ENCODE measurements around the gene S100P. TPM values are rescaled to one million over a fixed set of nuclear protein-coding genes. Genes with fewer than 3 reads are reported as not detected.
"Not testable (repeated sequence)": the region's sequence is repeated elsewhere in the genome, so short reads cannot be mapped to it uniquely, and the experiment has no call there.

The S100P gene
- total RNA-seq, 2 donors from 2014 or later: 137 to 547 TPM

DNA sequence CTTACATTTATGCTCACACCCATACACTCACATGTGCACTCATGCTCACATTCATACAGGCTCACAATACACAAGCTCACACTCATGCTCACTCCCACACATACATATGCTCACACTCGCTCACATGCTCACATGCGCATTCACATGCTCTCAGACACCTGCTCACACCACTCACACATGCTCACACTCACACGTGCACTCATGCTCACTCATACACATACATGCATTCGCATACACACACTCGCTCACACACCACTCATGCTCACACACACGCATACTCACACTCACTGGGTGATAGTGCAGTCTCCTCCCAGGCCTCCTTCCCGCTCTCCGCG, 28.4 kb upstream of the S100P start:
- TF ChIP-seq, protein P1, sequence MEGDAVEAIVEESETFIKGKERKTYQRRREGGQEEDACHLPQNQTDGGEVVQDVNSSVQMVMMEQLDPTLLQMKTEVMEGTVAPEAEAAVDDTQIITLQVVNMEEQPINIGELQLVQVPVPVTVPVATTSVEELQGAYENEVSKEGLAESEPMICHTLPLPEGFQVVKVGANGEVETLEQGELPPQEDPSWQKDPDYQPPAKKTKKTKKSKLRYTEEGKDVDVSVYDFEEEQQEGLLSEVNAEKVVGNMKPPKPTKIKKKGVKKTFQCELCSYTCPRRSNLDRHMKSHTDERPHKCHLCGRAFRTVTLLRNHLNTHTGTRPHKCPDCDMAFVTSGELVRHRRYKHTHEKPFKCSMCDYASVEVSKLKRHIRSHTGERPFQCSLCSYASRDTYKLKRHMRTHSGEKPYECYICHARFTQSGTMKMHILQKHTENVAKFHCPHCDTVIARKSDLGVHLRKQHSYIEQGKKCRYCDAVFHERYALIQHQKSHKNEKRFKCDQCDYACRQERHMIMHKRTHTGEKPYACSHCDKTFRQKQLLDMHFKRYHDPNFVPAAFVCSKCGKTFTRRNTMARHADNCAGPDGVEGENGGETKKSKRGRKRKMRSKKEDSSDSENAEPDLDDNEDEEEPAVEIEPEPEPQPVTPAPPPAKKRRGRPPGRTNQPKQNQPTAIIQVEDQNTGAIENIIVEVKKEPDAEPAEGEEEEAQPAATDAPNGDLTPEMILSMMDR (IDR thresholded peaks at IDR 0.05): no peak
- H3K4me3 ChIP-seq: no peak overlapping the region
- H3K27me3 ChIP-seq: peaks cover 14% of the 10 kb centered on the region
- no peaks in the 10 kb centered on the region for H3K36me3 ChIP-seq
- no peak overlapping the region for H3K27ac ChIP-seq
- no peaks in the 10 kb centered on the region for H3K4me1 ChIP-seq
- intact Hi-C loops (cut with DNase I): no loop called here
- no peak overlapping the region for H3K9ac ChIP-seq (ENCODE audit: low read depth in 2 of 2, low read length in 2 of 2)
- no peaks in the 10 kb centered on the region for H3K9me3 ChIP-seq
- DNase-seq: no peak

DNA sequence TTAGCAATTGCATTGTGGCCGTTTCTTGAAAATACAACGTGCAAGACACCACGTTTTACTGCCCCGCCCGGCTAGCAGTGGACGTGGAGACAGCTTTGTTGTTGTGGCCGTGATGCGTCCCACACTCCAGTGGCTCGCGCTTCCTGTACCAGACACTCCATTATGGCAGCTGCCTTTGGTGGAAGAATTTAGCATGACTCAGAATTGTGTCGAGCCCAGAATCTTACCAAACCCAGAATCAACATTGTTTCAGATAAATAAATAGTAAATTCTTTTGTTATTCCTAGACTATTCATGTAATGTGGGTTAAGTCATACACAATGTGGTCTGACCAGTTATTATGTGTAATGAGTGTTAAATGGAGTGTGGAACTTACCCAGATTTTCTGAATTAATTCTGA, 25.3 kb upstream of the S100P start:
- Histone ChIP-seq H3K36me3 (no peaks in the 10 kb centered on the region), H3K9ac (ENCODE audit: low read depth in 2 of 2, low read length in 2 of 2) (no peak overlapping the region), H3K27ac (no peak overlapping the region), H3K4me3 (no peak overlapping the region), H3K27me3 (peaks cover 12% of the 10 kb centered on the region), H3K9me3 (no peaks in the 10 kb centered on the region), H3K4me1 (no peaks in the 10 kb centered on the region)
- DNase-seq: no peak
- TF ChIP-seq, protein P1 (IDR thresholded peaks at IDR 0.05): no peak
- intact Hi-C loops (cut with DNase I): no loop called here

DNA sequence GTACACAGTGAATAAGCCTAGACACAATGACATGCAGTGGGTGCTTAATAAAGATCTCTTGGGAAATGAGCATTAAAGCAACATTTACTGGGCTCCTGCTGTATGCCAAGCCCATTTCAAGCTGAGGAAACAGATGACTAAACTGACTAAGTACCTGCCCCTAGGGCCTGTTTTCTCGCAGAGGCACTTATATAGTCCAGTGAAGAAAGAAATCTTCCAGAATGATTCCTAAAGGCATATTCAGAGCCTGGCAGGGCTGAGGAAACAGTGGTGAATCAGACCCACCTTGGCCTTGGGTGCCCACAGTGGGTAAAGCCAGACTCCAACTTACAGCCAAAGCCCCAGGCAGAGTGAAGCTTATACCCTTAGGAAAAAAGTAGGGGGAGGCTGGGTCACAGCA, 22.0 kb upstream of the S100P start:
- no peaks in the 10 kb centered on the region for H3K27me3 ChIP-seq
- no peak for DNase-seq
- peaks cover 8% of the 10 kb centered on the region for H3K4me1 ChIP-seq
- H3K9ac ChIP-seq (ENCODE audit: low read depth in 2 of 2, low read length in 2 of 2): no peak overlapping the region
- H3K4me3 ChIP-seq: no peak overlapping the region
- H3K27ac ChIP-seq: no peak overlapping the region
- intact Hi-C loops (cut with DNase I): no loop called here
- H3K36me3 ChIP-seq: no peaks in the 10 kb centered on the region
- TF ChIP-seq, protein P1 (IDR thresholded peaks at IDR 0.05): no peak
- H3K9me3 ChIP-seq: no peaks in the 10 kb centered on the region

DNA sequence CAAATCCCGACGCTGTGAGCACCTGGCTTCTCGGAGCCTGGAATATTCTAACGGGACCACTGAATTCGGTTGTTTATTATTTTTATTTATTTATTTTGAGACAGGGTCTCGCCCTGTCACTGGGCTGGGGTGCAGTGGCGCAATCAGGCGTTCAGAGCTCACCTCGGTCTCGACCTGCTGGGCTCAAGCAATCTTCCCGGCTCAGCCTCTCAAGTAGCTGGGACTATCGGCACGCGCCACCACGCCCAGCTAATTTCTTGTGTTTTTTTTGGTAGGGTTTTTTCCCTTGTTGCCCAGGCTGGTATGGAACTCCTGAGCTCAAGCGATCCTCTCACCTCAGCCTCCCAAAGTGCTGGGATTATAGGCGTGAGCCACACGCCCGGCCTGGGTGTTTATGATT, 21.5 kb upstream of the S100P start:
- peaks cover 8% of the 10 kb centered on the region for H3K4me1 ChIP-seq
- H3K27me3 ChIP-seq: no peaks in the 10 kb centered on the region
- H3K36me3 ChIP-seq: no peaks in the 10 kb centered on the region
- H3K9ac ChIP-seq (ENCODE audit: low read depth in 2 of 2, low read length in 2 of 2): no peak overlapping the region
- H3K4me3 ChIP-seq: no peak overlapping the region
- H3K9me3 ChIP-seq: no peaks in the 10 kb centered on the region
- no peak for DNase-seq
- TF ChIP-seq, protein P1 (IDR thresholded peaks at IDR 0.05): no peak
- H3K27ac ChIP-seq: no peak overlapping the region
- intact Hi-C loops (cut with DNase I): no loop called here

DNA sequence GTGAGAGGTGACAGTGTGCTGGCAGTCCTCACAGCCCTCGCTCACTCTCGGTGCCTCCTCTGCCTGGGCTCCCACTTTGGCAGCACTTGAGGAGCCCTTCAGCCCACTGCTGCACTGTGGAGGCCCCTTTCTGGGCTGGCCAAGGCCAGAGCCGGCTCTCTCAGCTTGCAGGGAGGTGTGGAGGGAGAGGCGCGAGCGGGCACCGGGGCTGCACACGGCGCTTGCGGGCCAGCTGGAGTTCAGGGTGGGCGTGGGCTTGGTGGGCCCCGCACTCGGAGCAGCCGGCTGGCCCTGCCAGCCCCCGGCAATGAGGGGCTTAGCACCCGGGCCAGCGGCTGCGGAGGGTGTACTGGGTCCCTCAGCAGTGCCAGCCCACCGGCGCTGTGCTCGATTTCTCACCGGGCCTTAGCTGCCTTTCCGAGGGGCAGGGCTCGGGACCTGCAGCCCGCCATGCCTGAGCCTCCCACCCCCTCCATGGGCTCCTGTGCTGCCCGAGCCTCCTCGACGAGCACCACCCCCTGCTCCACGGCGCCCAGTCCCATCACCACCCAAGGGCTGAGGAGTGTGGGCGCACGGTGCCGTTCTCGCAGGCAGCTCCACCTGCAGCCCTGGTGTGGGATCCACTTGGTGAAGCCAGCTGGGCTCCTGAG, 21.0 kb upstream of the S100P start:
- H3K9ac ChIP-seq (ENCODE audit: low read depth in 2 of 2, low read length in 2 of 2); H3K9me3 ChIP-seq; H3K27me3 ChIP-seq; H3K4me1 ChIP-seq; H3K27ac ChIP-seq; H3K4me3 ChIP-seq; H3K36me3 ChIP-seq; intact Hi-C loops (cut with DNase I); DNase-seq: not testable (repeated sequence)

DNA sequence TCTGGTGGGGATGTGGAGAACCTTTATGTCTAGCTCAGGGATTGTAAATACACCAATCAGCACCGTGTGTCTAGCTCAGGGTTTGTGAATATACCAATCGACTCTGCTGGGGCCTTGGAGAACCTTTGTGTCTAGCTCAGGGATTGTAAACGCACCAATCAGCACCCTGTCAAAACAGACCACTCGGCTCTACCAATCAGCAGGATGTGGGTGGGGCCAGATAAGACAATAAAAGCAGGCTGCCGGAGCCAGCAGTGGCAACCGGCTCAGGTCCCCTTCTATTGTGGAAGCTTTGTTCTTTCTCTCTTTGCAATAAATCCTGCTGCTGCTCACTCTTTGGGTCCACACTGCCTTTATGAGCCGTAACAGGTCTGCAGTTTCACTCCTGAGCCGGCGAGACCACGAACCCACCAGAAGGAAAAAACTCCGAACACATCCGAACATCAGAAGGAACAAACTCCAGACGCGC, 20.5 kb upstream of the S100P start:
- Histone ChIP-seq H3K4me3 (peak overlapping the region; percentile 78), H3K27ac (peak overlapping the region; percentile 89), H3K9ac (ENCODE audit: low read depth in 2 of 2, low read length in 2 of 2) (peak overlapping the region; percentile 8 to 59)
- DNase-seq: peak; percentile 57
- H3K9me3 ChIP-seq; H3K4me1 ChIP-seq; H3K27me3 ChIP-seq; H3K36me3 ChIP-seq; intact Hi-C loops (cut with DNase I): not testable (repeated sequence)
